ENCODE data around the gene KLF18. TPM values are rescaled to one million over a fixed set of nuclear protein-coding genes. Genes with fewer than 3 reads are reported as not detected.

The KLF18 gene
- total RNA-seq, 1 experiment from 2014 or later: not detected

- CTCF ChIA-PET: no interaction called here
- no peaks in the 10 kb centered on the region for H3K36me3 ChIP-seq (ENCODE audit: insufficient read depth, low read length, poor library complexity, severe bottlenecking)
Observed at GRCh38 chr1:44101328-44101727, 40.1 kb downstream of the KLF18 start.

GRCh38 chr1:44100183-44100868 lies 41.1 kb downstream of the KLF18 start:
- Histone ChIP-seq H3K4me1 (ENCODE audit: insufficient read depth, low read length, poor library complexity, severe bottlenecking) (no peaks in the 10 kb centered on the region), H3K27ac (ENCODE audit: low read depth, low read length, poor library complexity, severe bottlenecking) (no peak overlapping the region), H3K36me3 (ENCODE audit: insufficient read depth, low read length, poor library complexity, severe bottlenecking) (no peaks in the 10 kb centered on the region), H3K4me3 (ENCODE audit: low read depth, low read length, poor library complexity, severe bottlenecking) (no peak overlapping the region), H3K9me3 (ENCODE audit: low read depth, low read length, poor library complexity, severe bottlenecking) (no peaks in the 10 kb centered on the region), H3K27me3 (replicated peaks; ENCODE audit: insufficient read depth, low read depth, low read length, poor library complexity) (peaks cover under 1% of the 10 kb centered on the region)
- intact Hi-C loops (cut with micrococcal nuclease; ENCODE audit: unreplicated experiment): loop anchor here (10.0 kb wide), 1 partner anchor 104 kb away; no protein-coding TSS in a partner anchor
- no peak for DNase-seq (ENCODE audit: low spot score)
- BruUV-seq (replicated peaks): no TSS peak
- ChIA-PET POLR2A (ENCODE audit: low non-redundant PET) (no interaction called here), CTCF (no interaction called here)
- TF ChIP-seq EZH2 (IDR thresholded peaks at IDR 0.05; ENCODE audit: borderline replicate concordance, low read depth, low read length, poor library complexity, severe bottlenecking) (no peak), CTCF (conservative IDR thresholded peaks at IDR 0.05; ENCODE audit: low read depth, low read length) (no peak)

More at GRCh38 chr1:44101328-44101727, 40.1 kb downstream of the KLF18 start:
- Histone ChIP-seq H3K9me3 (ENCODE audit: low read depth, low read length, poor library complexity, severe bottlenecking) (no peaks in the 10 kb centered on the region), H3K4me3 (ENCODE audit: low read depth, low read length, poor library complexity, severe bottlenecking) (no peak overlapping the region), H3K27me3 (replicated peaks; ENCODE audit: insufficient read depth, low read depth, low read length, poor library complexity) (peaks cover 8% of the 10 kb centered on the region), H3K27ac (ENCODE audit: low read depth, low read length, poor library complexity, severe bottlenecking) (no peak overlapping the region), H3K4me1 (ENCODE audit: insufficient read depth, low read length, poor library complexity, severe bottlenecking) (no peaks in the 10 kb centered on the region)
- intact Hi-C loops (cut with micrococcal nuclease; ENCODE audit: unreplicated experiment): loop anchor here (10.0 kb wide), 1 partner anchor 103 kb away; no protein-coding TSS in a partner anchor
- BruUV-seq (replicated peaks): no TSS peak
- POLR2A ChIA-PET (ENCODE audit: low non-redundant PET): no interaction called here
- TF ChIP-seq CTCF (conservative IDR thresholded peaks at IDR 0.05; ENCODE audit: low read depth, low read length): no peak
- TF ChIP-seq EZH2 (IDR thresholded peaks at IDR 0.05; ENCODE audit: borderline replicate concordance, low read depth, low read length, poor library complexity, severe bottlenecking): no peak
- no peak for DNase-seq (ENCODE audit: low spot score)

- POLR2A ChIA-PET (ENCODE audit: low non-redundant PET): no interaction called here
- TF ChIP-seq CTCF (conservative IDR thresholded peaks at IDR 0.05; ENCODE audit: low read depth, low read length) (no peak), EZH2 (IDR thresholded peaks at IDR 0.05; ENCODE audit: borderline replicate concordance, low read depth, low read length, poor library complexity, severe bottlenecking) (no peak)
- Histone ChIP-seq H3K27ac (ENCODE audit: low read depth, low read length, poor library complexity, severe bottlenecking) (no peak overlapping the region), H3K27me3 (replicated peaks; ENCODE audit: insufficient read depth, low read depth, low read length, poor library complexity) (no peaks in the 10 kb centered on the region), H3K36me3 (ENCODE audit: insufficient read depth, low read length, poor library complexity, severe bottlenecking) (no peaks in the 10 kb centered on the region), H3K9me3 (ENCODE audit: low read depth, low read length, poor library complexity, severe bottlenecking) (no peaks in the 10 kb centered on the region), H3K4me1 (ENCODE audit: insufficient read depth, low read length, poor library complexity, severe bottlenecking) (no peaks in the 10 kb centered on the region), H3K4me3 (ENCODE audit: low read depth, low read length, poor library complexity, severe bottlenecking) (no peak overlapping the region)
- DNase-seq (ENCODE audit: low spot score): no peak
- no TSS peak for BruUV-seq (replicated peaks)
- intact Hi-C loops (cut with micrococcal nuclease; ENCODE audit: unreplicated experiment): loop anchor here (5.0 to 10.0 kb wide), 3 partner anchors 223 to 561 kb away; no protein-coding TSS in a partner anchor
- CTCF ChIA-PET: no interaction called here
Observed at GRCh38 chr1:44094047-44094446, 47.4 kb downstream of the KLF18 start.

Measured in A673 (cell line).